H7 (cell line): ENCODE measurements around the gene ARPC2. TPM values are rescaled to one million over a fixed set of nuclear protein-coding genes. Genes with fewer than 3 reads are reported as not detected.

Source experiments
- DNase-seq: peaks from one replicate; pipeline ENCODE4 v3.0.0; 2012
- H3K27me3 ChIP-seq: 2 replicates; pipeline ENCODE4 v1.6.0; 2011; ENCODE audit warnings: mild to moderate bottlenecking, low read length; ENCODE audit not compliant: control insufficient read depth, insufficient read depth
- H3K36me3 ChIP-seq: replicated peaks from 2 replicates; pipeline ENCODE4 v1.5.1; 2011; ENCODE audit warnings: low read length; ENCODE audit not compliant: control insufficient read depth, insufficient read depth
- H3K4me3 ChIP-seq: 2 replicates; pipeline ENCODE4 v1.5.1; 2011; ENCODE audit warnings: low read depth, mild to moderate bottlenecking, control low read depth, low read length, moderate library complexity; ENCODE audit not compliant: insufficient read depth
- total RNA-seq: library from RNA; depleted of rRNA; stranded (reverse); fragments of >200 nt; shearing (Covaris generic); gene quantifications from 2 replicates; pipeline ENCODE4 v1.2.3, GENCODE V29; 2014

The ARPC2 gene
- total RNA-seq, 1 experiment from 2014 or later: 167 TPM

DNA sequence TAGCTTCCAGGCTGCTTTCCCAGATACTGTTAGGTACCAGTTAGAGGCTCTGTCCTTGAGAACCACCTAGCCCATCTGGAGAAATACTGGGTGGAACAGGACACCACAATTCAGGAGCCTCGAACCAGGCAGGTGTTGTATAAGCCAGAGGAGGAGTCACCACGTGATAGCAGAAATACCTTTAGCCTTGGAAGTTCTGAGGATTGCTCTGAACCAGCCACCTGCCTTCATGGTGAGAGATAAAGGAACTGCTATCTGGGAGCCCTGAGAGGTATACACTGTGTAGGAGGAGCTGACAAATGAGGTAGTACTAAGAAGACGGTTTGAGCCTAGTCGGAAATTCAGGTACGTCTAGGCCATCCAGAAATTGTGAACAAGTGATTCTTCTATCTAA lies 36.2 kb downstream of the ARPC2 start:
- H3K4me3 ChIP-seq: no peak overlapping the region
- H3K27me3 ChIP-seq: no peaks in the 10 kb centered on the region
- DNase-seq: no peak
- H3K36me3 ChIP-seq: peaks cover 43% of the 10 kb centered on the region

DNA sequence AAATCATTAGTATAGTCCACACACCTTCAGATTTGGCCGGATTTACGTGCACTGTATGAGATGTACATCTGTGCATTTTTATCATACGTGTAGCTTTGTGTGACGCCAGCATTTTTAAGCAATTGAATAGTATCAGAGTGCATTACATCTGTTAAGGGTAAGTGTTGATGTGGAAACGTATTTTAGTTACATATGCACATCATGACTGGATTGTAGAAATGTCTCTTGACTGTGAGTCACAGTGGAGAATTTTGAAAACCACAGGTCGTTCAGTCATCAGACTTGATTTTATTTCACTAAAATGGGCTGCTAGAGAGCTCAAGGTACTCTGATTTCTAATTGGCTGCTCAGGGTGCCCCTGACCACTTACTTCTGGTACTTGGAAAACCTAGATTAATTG lies 38.5 kb downstream of the ARPC2 start:
- Histone ChIP-seq H3K27me3 (no peaks in the 10 kb centered on the region), H3K4me3 (no peak overlapping the region), H3K36me3 (peaks cover 28% of the 10 kb centered on the region)
- DNase-seq: no peak

DNA sequence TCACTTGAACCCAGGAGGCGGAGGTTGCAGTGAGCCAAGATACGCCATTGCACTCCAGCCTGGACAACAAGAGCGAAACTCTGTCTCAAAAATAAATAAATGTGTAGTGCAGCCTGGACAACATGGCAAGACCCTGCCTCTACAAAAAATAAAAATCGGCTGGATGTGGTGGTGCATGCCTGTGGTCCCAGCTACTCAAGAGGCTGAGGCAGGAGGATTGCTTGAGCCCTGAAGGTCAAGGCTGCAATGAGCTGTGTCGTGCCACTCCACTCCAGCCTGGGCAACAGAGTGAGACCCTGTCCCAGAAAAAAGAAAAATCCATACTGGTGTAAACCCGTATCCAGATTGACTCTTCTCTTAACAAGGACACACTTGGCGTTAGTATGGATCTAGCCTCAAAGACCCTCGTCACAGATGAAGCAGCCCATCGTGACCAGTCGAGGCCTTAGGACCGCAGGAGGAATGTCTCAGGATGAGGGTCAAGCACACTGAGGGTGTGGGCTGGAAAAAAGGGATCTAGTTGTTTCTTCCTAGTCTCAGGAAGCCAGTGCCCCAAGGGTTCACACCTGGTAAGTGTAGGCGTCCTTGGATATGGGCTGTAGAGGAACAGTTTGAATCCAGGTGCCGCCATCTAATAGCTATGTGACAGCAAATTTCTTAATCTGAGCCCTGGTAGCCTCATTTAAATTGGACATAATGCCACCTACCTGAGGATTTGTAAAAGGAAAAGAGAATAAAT lies 39.8 kb downstream of the ARPC2 start:
- Histone ChIP-seq H3K4me3 (no peak overlapping the region), H3K27me3 (no peaks in the 10 kb centered on the region), H3K36me3 (peaks cover 21% of the 10 kb centered on the region)
- peak; percentile 17 for DNase-seq

DNA sequence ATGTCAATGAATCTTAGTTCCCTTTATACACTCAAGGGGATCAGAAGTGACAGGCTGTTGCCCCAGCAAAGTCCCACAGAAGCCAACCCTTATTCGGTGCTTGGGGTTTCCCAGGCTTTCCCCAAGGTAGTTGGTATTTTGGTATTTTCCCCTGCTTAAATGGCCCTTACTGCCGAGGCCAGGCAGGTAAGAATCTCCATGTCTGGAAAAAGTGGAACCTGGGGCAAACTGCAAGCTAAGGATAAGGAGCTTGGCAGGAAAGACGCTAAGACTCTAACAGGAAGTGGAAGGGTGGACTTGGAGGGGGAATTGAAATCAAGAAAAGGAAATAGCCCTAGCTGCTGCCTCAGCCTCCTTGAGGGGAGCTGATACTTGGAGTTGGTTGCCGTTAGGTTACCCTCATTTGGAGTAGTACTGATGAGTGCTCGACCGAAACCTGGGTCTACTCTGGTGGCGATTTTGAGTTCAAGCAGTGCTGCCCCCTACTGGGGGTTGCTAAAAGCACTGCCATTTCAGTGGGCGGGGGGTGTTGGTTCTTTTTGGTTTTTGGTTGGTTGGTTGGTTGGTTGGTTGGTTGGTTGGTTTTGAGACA lies 40.5 kb downstream of the ARPC2 start:
- DNase-seq: peak; percentile 86
- Histone ChIP-seq H3K4me3 (no peak overlapping the region), H3K36me3 (peaks cover 17% of the 10 kb centered on the region)

DNA sequence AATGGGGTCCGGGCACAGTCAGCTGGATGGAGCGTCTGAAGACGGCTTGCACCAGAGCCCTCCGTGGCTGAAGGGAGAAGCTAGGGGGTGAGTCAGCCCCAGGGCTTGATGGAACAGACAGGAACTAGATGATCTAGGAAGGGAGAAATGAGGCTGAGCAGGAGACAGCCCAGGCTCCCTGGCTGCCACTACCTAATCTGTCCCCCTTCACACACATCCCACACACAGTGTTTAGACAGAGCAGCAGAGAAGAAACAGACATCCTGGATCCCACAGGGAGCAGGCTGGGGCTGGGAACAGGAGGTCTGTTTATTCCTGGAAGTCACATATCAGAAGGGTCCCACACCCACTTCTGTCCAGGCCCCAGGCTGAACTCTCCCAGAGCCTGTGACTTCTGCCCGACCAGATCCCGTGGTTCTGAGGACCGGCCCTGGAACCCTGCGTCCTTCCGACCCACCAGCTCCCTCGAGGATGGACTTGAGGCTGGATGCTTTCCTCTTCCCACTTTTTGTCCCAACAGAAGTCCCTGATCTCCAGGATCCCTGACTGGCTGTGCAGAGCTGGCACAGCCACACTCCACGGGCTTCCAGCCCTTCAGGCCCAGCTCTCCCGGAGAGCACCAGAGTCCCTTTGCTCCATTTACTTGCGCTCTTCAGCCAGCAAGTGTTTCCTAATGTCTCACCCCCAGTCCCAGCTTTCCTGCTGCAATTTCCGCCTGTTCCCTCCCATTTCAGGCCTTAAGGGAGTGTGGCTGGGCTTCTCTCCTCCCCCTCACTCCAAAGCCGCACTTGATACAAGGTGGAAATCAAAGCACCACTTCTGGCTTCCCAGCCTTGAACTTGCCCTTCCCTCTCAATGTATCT lies 42.3 kb downstream of the ARPC2 start:
- DNase-seq: peak; percentile 26
- Histone ChIP-seq H3K4me3 (no peak overlapping the region), H3K27me3 (no peaks in the 10 kb centered on the region), H3K36me3 (peaks cover 5% of the 10 kb centered on the region)

More for the DNA sequence above, 40.5 kb downstream of the ARPC2 start:
- H3K27me3 ChIP-seq: no peaks in the 10 kb centered on the region

DNA sequence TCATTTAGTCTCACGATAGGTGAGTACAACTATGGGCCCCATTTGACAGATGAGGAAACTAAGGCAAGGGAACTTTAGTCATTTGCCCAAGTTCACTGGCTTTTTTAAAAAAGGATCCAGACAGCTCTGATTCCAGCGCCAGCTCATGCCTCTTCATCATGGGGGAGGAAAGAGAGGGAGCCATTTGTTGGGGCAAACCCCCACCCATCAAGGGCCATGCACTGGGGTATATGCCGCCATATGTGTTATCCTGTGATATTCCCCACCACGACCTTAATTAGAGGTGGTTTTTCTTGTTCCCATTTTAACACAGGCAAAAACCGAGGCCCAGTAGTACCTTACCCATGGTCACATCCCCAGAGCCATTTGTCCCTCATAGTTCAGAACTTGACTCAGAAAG lies 43.2 kb downstream of the ARPC2 start:
- H3K27me3 ChIP-seq: no peaks in the 10 kb centered on the region
- peaks cover 7% of the 10 kb centered on the region for H3K36me3 ChIP-seq
- no peak overlapping the region for H3K4me3 ChIP-seq

DNA sequence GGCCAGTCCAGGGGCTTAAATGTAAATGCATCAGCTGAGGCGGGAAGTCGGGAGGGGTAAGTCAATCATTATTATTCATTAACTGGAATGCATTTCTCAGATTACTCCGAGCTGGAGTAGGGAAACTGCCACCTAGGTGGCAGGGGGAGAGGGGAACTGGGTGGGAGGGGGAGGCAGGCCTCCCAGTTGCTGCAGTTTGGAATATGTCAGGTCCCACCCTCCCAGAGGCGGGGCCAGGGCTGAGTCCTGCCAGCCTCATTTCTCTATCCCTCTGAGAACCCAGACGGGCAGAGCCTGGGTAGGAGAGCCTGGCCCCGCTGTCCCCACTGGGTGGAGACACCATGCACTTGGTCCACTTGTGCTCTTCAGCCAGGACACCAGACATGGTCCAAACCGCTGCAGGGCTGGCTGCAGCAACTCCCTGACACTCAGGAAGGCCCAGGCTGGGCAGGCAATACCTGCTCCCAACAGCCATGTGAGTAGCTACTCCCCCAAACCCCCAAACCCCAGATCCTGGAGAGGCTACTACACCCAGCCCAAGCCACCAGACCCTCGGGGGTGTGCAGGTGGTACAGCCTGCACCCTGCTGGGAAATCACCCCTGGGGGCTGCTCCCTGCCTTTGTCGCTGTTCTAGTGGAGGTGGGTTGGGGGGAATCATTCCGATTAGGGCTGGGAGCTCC lies 43.9 kb downstream of the ARPC2 start, which contains the start of gene GPBAR1:
TSS of gene GPBAR1 (plus strand) at position 274 of the 681 bp plus-strand sequence. CDS start 1,710 bp downstream, outside the sequence.
- DNase-seq: peak; percentile 88
- H3K36me3 ChIP-seq: peaks cover 9% of the 10 kb centered on the region
- H3K4me3 ChIP-seq: no peak within 1 kb of the TSS
- H3K27me3 ChIP-seq: no peaks in the 10 kb centered on the region

More for the DNA sequence above, 43.2 kb downstream of the ARPC2 start:
- DNase-seq: no peak

DNA sequence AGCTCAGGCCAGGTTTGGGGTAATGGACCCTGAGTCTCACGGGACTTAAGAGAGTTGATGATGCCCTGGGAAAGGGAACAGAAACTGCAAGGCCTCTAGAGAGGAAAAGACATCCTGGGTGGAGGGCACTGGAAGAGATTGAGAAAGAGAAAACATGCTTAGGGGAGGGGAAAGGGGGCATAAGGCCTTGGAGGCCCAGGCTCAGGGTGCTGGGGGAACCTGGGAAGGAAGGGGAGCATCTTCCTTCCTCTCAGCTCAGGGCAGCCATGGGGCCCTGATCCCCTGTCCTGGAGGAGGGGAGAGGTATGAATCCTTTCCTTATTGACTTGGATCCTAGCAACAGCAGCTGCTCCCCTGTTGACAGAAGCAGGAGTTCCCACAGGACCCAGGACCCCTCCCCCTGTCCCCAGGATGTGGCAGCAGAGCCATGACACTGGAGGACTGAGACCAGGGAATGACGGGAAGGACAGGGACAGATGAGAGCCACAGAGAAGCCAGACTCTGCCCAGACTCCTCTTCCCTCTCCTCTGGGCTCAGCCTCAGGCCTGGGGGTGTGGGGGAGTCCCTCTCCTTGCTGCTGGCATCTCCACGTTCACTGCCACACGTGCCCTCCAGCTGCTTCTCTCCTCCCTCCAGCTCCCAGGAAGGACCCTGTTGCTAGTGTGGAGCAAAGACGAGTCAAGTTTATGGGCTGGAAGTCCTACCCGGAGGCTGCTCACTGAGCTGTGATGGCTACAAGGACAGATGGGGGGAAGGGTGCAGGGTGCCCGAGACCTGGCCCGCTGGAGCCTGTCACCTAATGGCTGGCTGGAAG lies 44.6 kb downstream of the ARPC2 start:
- peak; percentile 54 for DNase-seq
- peaks cover 13% of the 10 kb centered on the region for H3K36me3 ChIP-seq

DNA sequence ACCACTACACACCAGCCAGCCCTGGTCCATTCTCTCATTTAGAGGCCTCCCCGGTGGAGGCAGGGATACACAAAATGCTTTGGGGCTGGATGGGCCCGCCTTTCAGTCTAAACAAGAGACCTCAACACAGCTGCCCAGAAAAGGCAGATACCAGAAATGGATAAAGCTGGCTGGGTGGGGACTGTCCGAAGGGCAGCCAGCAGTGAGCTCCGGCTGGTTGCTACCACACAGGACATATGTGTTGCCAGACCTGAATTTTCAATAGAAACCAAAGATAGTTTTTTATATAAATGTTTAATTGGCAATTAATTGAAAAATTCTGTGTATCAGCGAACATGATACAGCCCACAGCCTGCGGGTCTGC lies 45.2 kb downstream of the ARPC2 start:
- Histone ChIP-seq H3K27me3 (no peaks in the 10 kb centered on the region), H3K4me3 (no peak overlapping the region), H3K36me3 (peaks cover 15% of the 10 kb centered on the region)
- no peak for DNase-seq

More for the DNA sequence above, 44.6 kb downstream of the ARPC2 start:
- Histone ChIP-seq H3K27me3 (no peaks in the 10 kb centered on the region), H3K4me3 (no peak overlapping the region)

DNA sequence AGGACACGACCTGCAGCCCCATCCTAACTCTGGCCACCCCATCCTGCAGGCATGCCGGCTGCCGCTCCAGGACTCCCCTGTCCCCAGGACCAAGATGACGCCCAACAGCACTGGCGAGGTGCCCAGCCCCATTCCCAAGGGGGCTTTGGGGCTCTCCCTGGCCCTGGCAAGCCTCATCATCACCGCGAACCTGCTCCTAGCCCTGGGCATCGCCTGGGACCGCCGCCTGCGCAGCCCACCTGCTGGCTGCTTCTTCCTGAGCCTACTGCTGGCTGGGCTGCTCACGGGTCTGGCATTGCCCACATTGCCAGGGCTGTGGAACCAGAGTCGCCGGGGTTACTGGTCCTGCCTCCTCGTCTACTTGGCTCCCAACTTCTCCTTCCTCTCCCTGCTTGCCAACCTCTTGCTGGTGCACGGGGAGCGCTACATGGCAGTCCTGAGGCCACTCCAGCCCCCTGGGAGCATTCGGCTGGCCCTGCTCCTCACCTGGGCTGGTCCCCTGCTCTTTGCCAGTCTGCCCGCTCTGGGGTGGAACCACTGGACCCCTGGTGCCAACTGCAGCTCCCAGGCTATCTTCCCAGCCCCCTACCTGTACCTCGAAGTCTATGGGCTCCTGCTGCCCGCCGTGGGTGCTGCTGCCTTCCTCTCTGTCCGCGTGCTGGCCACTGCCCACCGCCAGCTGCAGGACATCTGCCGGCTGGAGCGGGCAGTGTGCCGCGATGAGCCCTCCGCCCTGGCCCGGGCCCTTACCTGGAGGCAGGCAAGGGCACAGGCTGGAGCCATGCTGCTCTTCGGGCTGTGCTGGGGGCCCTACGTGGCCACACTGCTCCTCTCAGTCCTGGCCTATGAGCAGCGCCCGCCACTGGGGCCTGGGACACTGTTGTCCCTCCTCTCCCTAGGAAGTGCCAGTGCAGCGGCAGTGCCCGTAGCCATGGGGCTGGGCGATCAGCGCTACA lies 45.9 kb downstream of the ARPC2 start:
- DNase-seq: peak; percentile 51
- Histone ChIP-seq H3K27me3 (no peaks in the 10 kb centered on the region), H3K36me3 (peaks cover 20% of the 10 kb centered on the region), H3K4me3 (no peak overlapping the region)

DNA sequence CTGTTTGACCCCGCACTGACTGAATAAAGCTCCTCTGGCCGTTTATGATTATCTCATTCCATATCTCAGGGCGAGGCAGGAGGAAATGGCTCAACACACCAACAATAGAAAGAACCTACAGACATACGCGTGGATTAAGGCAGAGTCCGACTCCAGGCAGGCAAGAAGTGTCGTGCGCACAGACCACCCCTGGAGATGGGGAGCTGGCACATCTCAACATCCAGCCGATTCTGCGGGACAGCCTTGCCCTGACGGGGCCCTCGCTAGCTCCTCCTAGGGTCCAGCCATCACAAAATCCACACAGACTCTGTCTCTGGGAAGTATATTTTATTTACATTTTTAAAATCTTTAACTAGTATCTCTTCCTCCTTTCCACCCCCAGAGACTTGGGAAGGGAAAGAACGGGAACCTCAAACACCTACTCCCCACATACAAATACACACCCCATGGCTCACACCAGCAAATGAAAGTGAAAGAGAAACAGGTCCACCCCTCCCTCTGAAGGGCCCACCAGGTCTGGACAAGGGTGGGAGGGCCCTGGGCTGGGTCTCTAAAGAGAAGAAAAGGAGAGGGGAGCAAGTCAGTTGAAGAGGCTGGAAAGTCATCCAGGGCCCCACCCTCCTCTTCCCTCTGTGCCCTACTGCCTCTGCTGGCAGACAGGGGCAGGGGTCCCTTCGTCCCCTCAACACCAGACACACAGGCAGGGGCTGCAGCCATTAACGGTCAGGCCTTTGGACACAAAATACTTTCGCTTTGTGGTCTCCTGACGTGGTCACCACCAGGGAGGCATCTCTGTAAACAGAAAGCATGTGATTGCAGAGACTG lies 47.0 kb downstream of the ARPC2 start:
- DNase-seq: peak; percentile 56
- Histone ChIP-seq H3K27me3 (no peaks in the 10 kb centered on the region), H3K36me3 (peaks cover 20% of the 10 kb centered on the region), H3K4me3 (no peak overlapping the region)
